ENCODE data around the gene PCDHB10.
"Not testable (repeated sequence)": the region's sequence is repeated elsewhere in the genome, so short reads cannot be mapped to it uniquely, and the experiment has no call there.

Gene PCDHB10

GRCh38 chr5:141192110-141192725 lies at the start of gene PCDHB10:
Gene PCDHB10, plus strand, starts transcription at chr5:141192353. Its CDS starts 200 bp downstream, at chr5:141192553.
- H3K4me1 ChIP-seq (ENCODE audit: control insufficient read depth in 5 of 5, insufficient read depth in 5 of 5, low read length in 5 of 5), result peaks cover 0 to under 1% (median 0%) of the 10 kb centered on the region in 5 donors
- no peak within 1 kb of the TSS for H3K9ac ChIP-seq (ENCODE audit: low read length in 5 of 5)
- H3K27me3 ChIP-seq (ENCODE audit: control insufficient read depth in 5 of 5, insufficient read depth in 4 of 5, low read length in 5 of 5), result peaks cover 0 to 3% (median 0%) of the 10 kb centered on the region in 5 donors
- peak within 1 kb of the TSS; percentile 8 to 40 (median 33) for H3K4me3 ChIP-seq (ENCODE audit: low read depth in 1 of 5, low read length in 5 of 5)
- no peak within 1 kb of the TSS for H3K27ac ChIP-seq (ENCODE audit: low read depth, low read length)
- H3K36me3 ChIP-seq (ENCODE audit: control insufficient read depth in 5 of 5, insufficient read depth in 5 of 5, low read length in 5 of 5), result no peaks in the 10 kb centered on the region
- peaks cover 19 to 45% (median 34%) of the 10 kb centered on the region in 5 donors for H3K9me3 ChIP-seq (ENCODE audit: control insufficient read depth in 5 of 5, low read length in 5 of 5)

DNA sequence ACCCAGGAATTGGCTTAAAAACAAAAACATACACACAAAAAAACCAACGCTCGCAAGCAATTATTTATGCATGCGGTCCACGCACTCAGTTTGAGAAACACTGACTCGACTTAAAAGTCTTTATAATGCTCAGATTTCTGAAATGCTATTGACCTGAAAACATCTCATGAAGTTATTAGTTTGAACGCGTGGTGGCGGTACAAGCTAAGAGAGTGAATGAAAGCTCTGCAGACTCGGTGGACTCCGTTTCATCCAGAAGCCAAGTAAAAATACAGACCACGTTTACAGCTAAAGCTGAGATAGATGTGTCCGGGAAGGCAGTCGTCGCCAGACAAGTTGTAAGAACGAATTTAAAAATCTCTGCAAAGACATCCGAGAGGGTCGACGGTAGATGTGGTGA lies 42.3 kb upstream of the PCDHB10 start, which contains the start of gene PCDHB6:
PCDHB6 (plus strand) TSS at position 246 of the 400 bp plus-strand sequence. CDS start 201 bp downstream, outside the sequence.
- Histone ChIP-seq H3K27me3 (ENCODE audit: control insufficient read depth in 5 of 5, insufficient read depth in 4 of 5, low read length in 5 of 5) (peaks cover 0 to 9% (median 3%) of the 10 kb centered on the region in 5 donors), H3K36me3 (ENCODE audit: control insufficient read depth in 5 of 5, insufficient read depth in 5 of 5, low read length in 5 of 5) (no peaks in the 10 kb centered on the region), H3K9ac (ENCODE audit: low read length in 5 of 5) (no peak within 1 kb of the TSS), H3K9me3 (ENCODE audit: control insufficient read depth in 5 of 5, low read length in 5 of 5) (peaks cover 14 to 34% (median 24%) of the 10 kb centered on the region in 5 donors), H3K4me1 (ENCODE audit: control insufficient read depth in 5 of 5, insufficient read depth in 5 of 5, low read length in 5 of 5) (peaks cover 0 to 2% (median 0%) of the 10 kb centered on the region in 5 donors), H3K4me3 (ENCODE audit: low read depth in 1 of 5, low read length in 5 of 5) (peak within 1 kb of the TSS; percentile 0 to 53 (median 20)), H3K27ac (ENCODE audit: low read depth, low read length) (no peak within 1 kb of the TSS)

DNA sequence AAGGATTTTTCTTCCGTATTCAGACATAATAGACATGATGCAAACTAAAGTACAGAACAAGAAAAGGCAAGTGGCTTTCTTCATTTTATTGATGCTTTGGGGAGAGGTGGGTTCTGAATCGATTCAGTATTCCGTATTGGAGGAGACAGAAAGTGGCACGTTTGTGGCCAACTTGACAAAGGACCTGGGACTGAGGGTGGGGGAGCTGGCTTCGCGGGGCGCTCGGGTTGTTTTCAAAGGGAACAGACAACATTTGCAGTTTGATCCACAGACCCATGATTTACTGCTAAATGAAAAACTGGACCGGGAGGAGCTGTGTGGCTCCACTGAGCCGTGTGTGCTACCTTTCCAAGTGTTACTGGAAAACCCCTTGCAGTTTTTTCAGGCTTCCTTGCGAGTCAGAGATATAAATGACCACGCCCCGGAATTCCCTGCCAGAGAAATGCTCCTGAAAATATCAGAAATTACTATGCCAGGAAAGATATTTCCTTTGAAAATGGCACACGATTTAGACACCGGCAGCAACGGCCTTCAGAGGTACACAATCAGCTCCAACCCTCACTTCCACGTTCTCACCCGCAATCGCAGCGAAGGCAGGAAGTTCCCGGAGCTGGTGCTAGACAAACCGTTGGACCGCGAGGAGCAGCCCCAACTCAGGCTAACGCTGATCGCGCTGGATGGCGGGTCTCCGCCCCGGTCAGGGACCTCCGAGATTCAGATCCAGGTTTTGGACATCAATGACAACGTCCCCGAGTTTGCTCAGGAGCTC lies 41.7 kb upstream of the PCDHB10 start:
- Histone ChIP-seq H3K27ac (ENCODE audit: low read depth, low read length) (no peak overlapping the region), H3K9me3 (ENCODE audit: control insufficient read depth in 5 of 5, low read length in 5 of 5) (peaks cover 14 to 35% (median 26%) of the 10 kb centered on the region in 5 donors), H3K4me3 (ENCODE audit: low read depth in 1 of 5, low read length in 5 of 5) (peak overlapping the region; percentile 0 to 53 (median 20)), H3K36me3 (ENCODE audit: control insufficient read depth in 5 of 5, insufficient read depth in 5 of 5, low read length in 5 of 5) (no peaks in the 10 kb centered on the region), H3K9ac (ENCODE audit: low read length in 5 of 5) (no peak overlapping the region), H3K27me3 (ENCODE audit: control insufficient read depth in 5 of 5, insufficient read depth in 4 of 5, low read length in 5 of 5) (peaks cover 0 to 9% (median 3%) of the 10 kb centered on the region in 5 donors), H3K4me1 (ENCODE audit: control insufficient read depth in 5 of 5, insufficient read depth in 5 of 5, low read length in 5 of 5) (peaks cover 0 to 2% (median 0%) of the 10 kb centered on the region in 5 donors)

DNA sequence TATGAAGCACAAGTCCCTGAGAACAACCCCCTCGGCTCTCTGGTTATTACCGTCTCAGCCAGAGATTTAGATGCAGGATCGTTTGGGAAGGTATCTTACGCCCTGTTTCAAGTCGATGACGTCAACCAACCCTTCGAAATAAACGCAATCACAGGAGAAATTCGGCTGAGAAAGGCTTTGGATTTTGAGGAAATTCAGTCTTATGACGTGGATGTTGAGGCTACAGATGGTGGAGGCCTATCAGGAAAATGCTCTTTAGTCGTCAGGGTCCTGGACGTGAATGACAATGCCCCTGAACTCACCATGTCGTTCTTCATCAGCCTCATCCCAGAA lies 41.2 kb upstream of the PCDHB10 start:
- Histone ChIP-seq H3K27me3 (ENCODE audit: control insufficient read depth in 5 of 5, insufficient read depth in 4 of 5, low read length in 5 of 5) (peaks cover 0 to 9% (median 3%) of the 10 kb centered on the region in 5 donors), H3K4me3 (ENCODE audit: low read depth in 1 of 5, low read length in 5 of 5) (peak overlapping the region in 3 of 5 donors; percentile 13 to 53 (median 20))

DNA sequence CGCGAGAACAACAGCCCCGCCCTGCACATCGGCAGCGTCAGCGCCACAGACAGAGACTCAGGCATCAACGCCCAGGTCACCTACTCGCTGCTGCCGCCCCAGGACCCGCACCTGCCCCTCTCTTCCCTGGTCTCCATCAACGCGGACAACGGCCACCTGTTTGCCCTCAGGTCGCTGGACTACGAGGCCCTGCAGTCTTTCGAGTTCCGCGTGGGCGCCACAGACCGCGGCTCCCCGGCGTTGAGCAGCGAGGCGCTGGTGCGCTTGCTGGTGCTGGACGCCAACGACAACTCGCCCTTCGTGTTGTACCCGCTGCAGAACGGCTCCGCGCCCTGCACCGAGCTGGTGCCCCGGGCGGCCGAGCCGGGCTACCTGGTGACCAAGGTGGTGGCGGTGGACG lies 40.5 kb upstream of the PCDHB10 start:
- peaks cover 0 to 11% (median 3%) of the 10 kb centered on the region in 5 donors for H3K27me3 ChIP-seq (ENCODE audit: control insufficient read depth in 5 of 5, insufficient read depth in 4 of 5, low read length in 5 of 5)
- H3K4me1 ChIP-seq (ENCODE audit: control insufficient read depth in 5 of 5, insufficient read depth in 5 of 5, low read length in 5 of 5); H3K4me3 ChIP-seq (ENCODE audit: low read depth in 1 of 5, low read length in 5 of 5); H3K27ac ChIP-seq (ENCODE audit: low read depth, low read length); H3K36me3 ChIP-seq (ENCODE audit: control insufficient read depth in 5 of 5, insufficient read depth in 5 of 5, low read length in 5 of 5); H3K9ac ChIP-seq (ENCODE audit: low read length in 5 of 5): not testable (repeated sequence)
- peaks cover 15 to 47% (median 39%) of the 10 kb centered on the region in 5 donors for H3K9me3 ChIP-seq (ENCODE audit: control insufficient read depth in 5 of 5, low read length in 5 of 5)

More for the DNA sequence above, 41.2 kb upstream of the PCDHB10 start:
- peaks cover 14 to 40% (median 32%) of the 10 kb centered on the region in 5 donors for H3K9me3 ChIP-seq (ENCODE audit: control insufficient read depth in 5 of 5, low read length in 5 of 5)
- no peaks in the 10 kb centered on the region for H3K36me3 ChIP-seq (ENCODE audit: control insufficient read depth in 5 of 5, insufficient read depth in 5 of 5, low read length in 5 of 5)
- H3K4me1 ChIP-seq (ENCODE audit: control insufficient read depth in 5 of 5, insufficient read depth in 5 of 5, low read length in 5 of 5), result peaks cover 0 to 2% (median 0%) of the 10 kb centered on the region in 5 donors
- H3K27ac ChIP-seq (ENCODE audit: low read depth, low read length), result no peak overlapping the region
- no peak overlapping the region for H3K9ac ChIP-seq (ENCODE audit: low read length in 5 of 5)

DNA sequence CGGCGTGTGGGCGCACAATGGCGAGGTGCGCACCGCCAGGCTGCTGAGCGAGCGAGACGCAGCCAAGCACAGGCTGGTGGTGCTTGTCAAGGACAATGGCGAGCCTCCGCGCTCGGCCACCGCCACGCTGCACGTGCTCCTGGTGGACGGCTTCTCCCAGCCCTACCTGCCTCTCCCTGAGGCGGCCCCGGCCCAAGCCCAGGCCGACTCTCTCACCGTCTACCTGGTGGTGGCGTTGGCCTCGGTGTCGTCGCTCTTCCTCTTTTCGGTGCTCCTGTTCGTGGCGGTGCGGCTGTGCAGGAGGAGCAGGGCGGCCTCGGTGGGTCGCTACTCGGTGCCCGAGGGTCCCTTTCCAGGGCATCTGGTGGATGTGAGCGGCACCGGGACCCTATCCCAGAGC lies 40.1 kb upstream of the PCDHB10 start:
- H3K27ac ChIP-seq (ENCODE audit: low read depth, low read length); H3K9ac ChIP-seq (ENCODE audit: low read length in 5 of 5); H3K4me3 ChIP-seq (ENCODE audit: low read depth in 1 of 5, low read length in 5 of 5); H3K4me1 ChIP-seq (ENCODE audit: control insufficient read depth in 5 of 5, insufficient read depth in 5 of 5, low read length in 5 of 5); H3K36me3 ChIP-seq (ENCODE audit: control insufficient read depth in 5 of 5, insufficient read depth in 5 of 5, low read length in 5 of 5): not testable (repeated sequence)
- peaks cover 0 to 12% (median 3%) of the 10 kb centered on the region in 5 donors for H3K27me3 ChIP-seq (ENCODE audit: control insufficient read depth in 5 of 5, insufficient read depth in 4 of 5, low read length in 5 of 5)
- H3K9me3 ChIP-seq (ENCODE audit: control insufficient read depth in 5 of 5, low read length in 5 of 5), result peaks cover 13 to 52% (median 40%) of the 10 kb centered on the region in 5 donors

DNA sequence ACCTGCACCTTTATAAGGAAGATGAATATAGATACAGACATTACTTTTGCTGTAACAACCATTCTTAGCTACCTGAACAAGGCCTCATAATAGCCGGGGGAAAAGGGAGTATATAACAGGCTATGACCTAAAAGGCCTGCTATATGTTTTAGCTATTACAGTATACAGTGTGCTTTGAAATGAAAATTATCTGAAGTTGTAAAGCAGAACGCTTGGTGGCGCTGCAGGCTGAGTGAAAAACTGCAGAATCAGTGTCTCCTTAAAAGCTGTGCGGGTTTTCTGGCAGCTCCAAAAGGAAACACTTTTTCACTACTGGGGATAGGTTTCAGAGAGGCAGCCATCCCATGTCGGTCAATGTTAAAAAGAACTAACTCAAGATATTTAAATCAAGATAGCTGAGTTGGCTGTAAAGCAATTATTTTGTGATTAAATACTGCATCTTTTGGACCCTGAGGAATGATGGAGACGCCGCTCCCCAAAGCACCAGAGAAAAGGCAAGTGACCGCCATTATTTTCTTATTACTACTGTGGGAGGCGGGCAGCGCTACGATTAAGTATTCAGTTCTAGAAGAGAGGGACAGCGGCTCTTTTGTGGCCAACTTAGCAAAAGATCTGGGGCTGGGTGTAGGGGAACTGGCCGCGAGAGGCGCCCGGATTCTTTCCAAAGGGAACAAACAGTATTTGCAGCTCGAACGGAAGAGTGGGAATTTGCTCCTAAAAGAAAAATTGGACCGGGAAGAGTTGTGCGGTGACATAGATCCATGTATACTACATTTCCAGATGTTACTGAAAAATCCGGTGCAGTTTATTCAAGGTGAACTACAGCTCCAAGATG lies 36.4 kb upstream of the PCDHB10 start:
- Histone ChIP-seq H3K27me3 (ENCODE audit: control insufficient read depth in 5 of 5, insufficient read depth in 4 of 5, low read length in 5 of 5) (peaks cover 0 to 10% (median 3%) of the 10 kb centered on the region in 5 donors), H3K27ac (ENCODE audit: low read depth, low read length) (no peak overlapping the region), H3K9ac (ENCODE audit: low read length in 5 of 5) (no peak overlapping the region), H3K9me3 (ENCODE audit: control insufficient read depth in 5 of 5, low read length in 5 of 5) (peaks cover 13 to 43% (median 38%) of the 10 kb centered on the region in 5 donors), H3K4me1 (ENCODE audit: control insufficient read depth in 5 of 5, insufficient read depth in 5 of 5, low read length in 5 of 5) (no peaks in the 10 kb centered on the region), H3K4me3 (ENCODE audit: low read depth in 1 of 5, low read length in 5 of 5) (peak overlapping the region in 2 of 5 donors; percentile 7 to 21), H3K36me3 (ENCODE audit: control insufficient read depth in 5 of 5, insufficient read depth in 5 of 5, low read length in 5 of 5) (no peaks in the 10 kb centered on the region)

- H3K27ac ChIP-seq (ENCODE audit: low read depth, low read length); H3K9ac ChIP-seq (ENCODE audit: low read length in 5 of 5); H3K36me3 ChIP-seq (ENCODE audit: control insufficient read depth in 5 of 5, insufficient read depth in 5 of 5, low read length in 5 of 5); H3K4me3 ChIP-seq (ENCODE audit: low read depth in 1 of 5, low read length in 5 of 5); H3K4me1 ChIP-seq (ENCODE audit: control insufficient read depth in 5 of 5, insufficient read depth in 5 of 5, low read length in 5 of 5); H3K27me3 ChIP-seq (ENCODE audit: control insufficient read depth in 5 of 5, insufficient read depth in 4 of 5, low read length in 5 of 5): not testable (repeated sequence)
- H3K9me3 ChIP-seq (ENCODE audit: control insufficient read depth in 5 of 5, low read length in 5 of 5), result peaks cover 13 to 30% (median 24%) of the 10 kb centered on the region in 5 donors
Observed at GRCh38 chr5:141157356-141157755, 34.8 kb upstream of the PCDHB10 start.

DNA sequence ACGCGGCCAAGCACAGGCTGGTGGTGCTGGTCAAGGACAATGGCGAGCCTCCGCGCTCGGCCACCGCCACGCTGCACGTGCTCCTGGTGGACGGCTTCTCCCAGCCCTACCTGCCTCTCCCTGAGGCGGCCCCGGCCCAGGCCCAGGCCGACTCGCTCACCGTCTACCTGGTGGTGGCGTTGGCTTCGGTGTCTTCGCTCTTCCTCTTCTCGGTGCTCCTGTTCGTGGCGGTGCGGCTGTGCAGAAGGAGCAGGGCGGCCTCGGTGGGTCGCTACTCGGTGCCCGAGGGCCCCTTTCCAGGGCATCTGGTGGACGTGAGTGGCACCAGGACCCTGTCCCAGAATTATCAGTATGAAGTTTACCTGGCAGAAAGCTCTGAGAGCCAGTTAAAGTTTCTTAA lies 34.3 kb upstream of the PCDHB10 start:
- H3K9ac ChIP-seq (ENCODE audit: low read length in 5 of 5); H3K4me3 ChIP-seq (ENCODE audit: low read depth in 1 of 5, low read length in 5 of 5); H3K4me1 ChIP-seq (ENCODE audit: control insufficient read depth in 5 of 5, insufficient read depth in 5 of 5, low read length in 5 of 5); H3K36me3 ChIP-seq (ENCODE audit: control insufficient read depth in 5 of 5, insufficient read depth in 5 of 5, low read length in 5 of 5); H3K27me3 ChIP-seq (ENCODE audit: control insufficient read depth in 5 of 5, insufficient read depth in 4 of 5, low read length in 5 of 5); H3K27ac ChIP-seq (ENCODE audit: low read depth, low read length): not testable (repeated sequence)
- H3K9me3 ChIP-seq (ENCODE audit: control insufficient read depth in 5 of 5, low read length in 5 of 5), result peaks cover 13 to 32% (median 25%) of the 10 kb centered on the region in 5 donors
